DOHH2 (cell line): ENCODE data around the gene DOCK4.

ENCODE experiments used
- H3F3A ChIP-seq: fragments of 200-600 bp; sonication (generic), shearing (Covaris generic); 2 replicates; pipeline ENCODE4 v1.6.0; 2016; ENCODE audit warnings: antibody characterized with exemption, mild to moderate bottlenecking; ENCODE audit not compliant: control insufficient read depth, insufficient read depth
- H3K27ac ChIP-seq: fragments of 200-600 bp; sonication (generic); 2 replicates; pipeline ENCODE4 v1.5.1; 2014; ENCODE audit warnings: low read depth, mild to moderate bottlenecking, low read length, moderate library complexity
- H3K27me3 ChIP-seq: fragments of 200-600 bp; sonication (generic); 2 replicates; pipeline ENCODE4 v1.6.1; 2014; ENCODE audit warnings: mild to moderate bottlenecking, low read length, mixed read lengths; ENCODE audit not compliant: control insufficient read depth
- H3K36me3 ChIP-seq: fragments of 200-600 bp; sonication (generic); 2 replicates; pipeline ENCODE4 v1.6.1; 2014; ENCODE audit warnings: mild to moderate bottlenecking, low read length, moderate library complexity, mixed read lengths; ENCODE audit not compliant: control insufficient read depth
- H3K4me1 ChIP-seq: fragments of 200-600 bp; sonication (generic); 2 replicates; pipeline ENCODE4 v1.6.1; 2014; ENCODE audit warnings: mild to moderate bottlenecking, low read length, mixed read lengths; ENCODE audit not compliant: control insufficient read depth
- H3K4me2 ChIP-seq: fragments of 200-600 bp; sonication (generic); 2 replicates; pipeline ENCODE4 v1.6.0; 2014; ENCODE audit warnings: mild to moderate bottlenecking, low read length, moderate library complexity
- H3K4me3 ChIP-seq: fragments of 200-600 bp; sonication (generic); 2 replicates; pipeline ENCODE4 v1.5.1; 2014; ENCODE audit warnings: mild to moderate bottlenecking, low read length, mixed read lengths
- H3K79me2 ChIP-seq: fragments of 200-600 bp; sonication (generic); 2 replicates; pipeline ENCODE4 v1.6.1; 2014; ENCODE audit warnings: mild to moderate bottlenecking, low read length, mixed read lengths; ENCODE audit not compliant: control insufficient read depth
- H3K9me2 ChIP-seq: fragments of 200-600 bp; sonication (generic); replicated peaks from 2 replicates; pipeline ENCODE4 v1.6.1; 2014; ENCODE audit warnings: mild to moderate bottlenecking, low read length, mixed read lengths; ENCODE audit not compliant: control insufficient read depth
- H3K9me3 ChIP-seq: fragments of 200-600 bp; sonication (generic); 2 replicates; pipeline ENCODE4 v1.6.1; 2014; ENCODE audit warnings: antibody characterized with exemption, low read length, mixed read lengths; ENCODE audit not compliant: control insufficient read depth, insufficient read depth
- H4K20me1 ChIP-seq: fragments of 200-600 bp; sonication (generic); 2 replicates; pipeline ENCODE4 v1.6.0; 2014; ENCODE audit warnings: low read depth, mild to moderate bottlenecking, antibody characterized with exemption, low read length, moderate library complexity; ENCODE audit not compliant: control insufficient read depth, insufficient read depth
- EZH2phosphoT487 ChIP-seq: fragments of 200-600 bp; sonication (generic); IDR thresholded peaks from 2 replicates; pipeline ENCODE4 v1.6.1; 2017; ENCODE audit warnings: borderline replicate concordance, mild to moderate bottlenecking, antibody characterized with exemption, low read length, moderate library complexity, mixed read lengths
- TF ChIP-seq, protein P1 (sequence below): fragments of 200-600 bp; sonication (generic); IDR thresholded peaks from one replicate; pipeline ENCODE4 v1.5.1; 2014; ENCODE audit warnings: antibody characterized with exemption, mild to moderate bottlenecking, low read depth, low read length; ENCODE audit not compliant: poor library complexity, severe bottlenecking

DOCK4 gene

DNA sequence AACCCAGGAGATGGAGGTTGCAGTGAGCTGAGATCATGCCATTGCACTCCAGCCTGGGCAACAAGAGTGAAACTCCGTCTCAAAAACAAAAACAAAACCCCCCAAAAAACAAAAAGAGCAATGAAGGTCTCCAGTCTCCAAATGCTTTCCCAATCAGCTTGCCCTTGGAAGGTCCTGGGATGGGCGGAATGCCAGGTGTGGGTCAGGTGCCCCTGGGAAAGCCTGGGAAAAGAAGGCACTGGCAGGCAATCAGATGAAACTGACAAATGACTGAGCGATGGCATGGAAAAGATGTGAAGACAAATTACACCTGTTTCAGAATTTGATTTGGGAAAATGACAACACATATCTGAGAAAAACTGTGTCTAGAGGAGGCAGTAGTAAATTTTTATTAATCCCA, 433.5 kb downstream of the DOCK4 start:
- TF ChIP-seq, protein P1, sequence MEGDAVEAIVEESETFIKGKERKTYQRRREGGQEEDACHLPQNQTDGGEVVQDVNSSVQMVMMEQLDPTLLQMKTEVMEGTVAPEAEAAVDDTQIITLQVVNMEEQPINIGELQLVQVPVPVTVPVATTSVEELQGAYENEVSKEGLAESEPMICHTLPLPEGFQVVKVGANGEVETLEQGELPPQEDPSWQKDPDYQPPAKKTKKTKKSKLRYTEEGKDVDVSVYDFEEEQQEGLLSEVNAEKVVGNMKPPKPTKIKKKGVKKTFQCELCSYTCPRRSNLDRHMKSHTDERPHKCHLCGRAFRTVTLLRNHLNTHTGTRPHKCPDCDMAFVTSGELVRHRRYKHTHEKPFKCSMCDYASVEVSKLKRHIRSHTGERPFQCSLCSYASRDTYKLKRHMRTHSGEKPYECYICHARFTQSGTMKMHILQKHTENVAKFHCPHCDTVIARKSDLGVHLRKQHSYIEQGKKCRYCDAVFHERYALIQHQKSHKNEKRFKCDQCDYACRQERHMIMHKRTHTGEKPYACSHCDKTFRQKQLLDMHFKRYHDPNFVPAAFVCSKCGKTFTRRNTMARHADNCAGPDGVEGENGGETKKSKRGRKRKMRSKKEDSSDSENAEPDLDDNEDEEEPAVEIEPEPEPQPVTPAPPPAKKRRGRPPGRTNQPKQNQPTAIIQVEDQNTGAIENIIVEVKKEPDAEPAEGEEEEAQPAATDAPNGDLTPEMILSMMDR = no peak
- TF ChIP-seq EZH2phosphoT487 = no peak

DNA sequence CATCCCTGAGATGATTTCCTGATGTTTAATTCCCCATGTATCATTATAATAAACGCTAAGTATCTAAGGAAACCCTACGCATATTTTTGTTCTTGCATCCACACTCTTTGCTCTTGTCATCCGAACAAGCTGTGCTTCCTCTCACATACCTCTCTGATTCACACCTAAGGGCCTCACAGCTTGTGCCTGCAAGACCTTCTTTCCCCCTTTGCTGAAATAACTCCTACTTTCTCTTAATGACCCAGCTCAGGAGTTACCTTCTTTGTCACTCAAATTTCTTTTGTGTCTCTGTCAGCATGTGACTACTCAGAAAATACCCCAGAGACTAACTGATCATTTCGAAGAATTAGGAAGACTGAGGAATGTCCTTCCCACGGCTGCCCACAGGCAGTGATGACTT, 434.6 kb downstream of the DOCK4 start:
- no peaks in the 10 kb centered on the region for H3K4me1 ChIP-seq
- H3K4me2 ChIP-seq = no peak overlapping the region
- TF ChIP-seq, protein P1 = no peak
- TF ChIP-seq EZH2phosphoT487 = no peak
- H4K20me1 ChIP-seq = no peaks in the 10 kb centered on the region
- H3K9me3 ChIP-seq = no peaks in the 10 kb centered on the region
- H3K36me3 ChIP-seq = no peaks in the 10 kb centered on the region
- no peaks in the 10 kb centered on the region for H3F3A ChIP-seq
- no peak overlapping the region for H3K27ac ChIP-seq
- no peaks in the 10 kb centered on the region for H3K27me3 ChIP-seq
- H3K9me2 ChIP-seq = no peaks in the 10 kb centered on the region
- no peaks in the 10 kb centered on the region for H3K79me2 ChIP-seq
- no peak overlapping the region for H3K4me3 ChIP-seq

More for the DNA sequence above, 433.5 kb downstream of the DOCK4 start:
- Histone ChIP-seq H3K27me3 (no peaks in the 10 kb centered on the region), H3K4me3 (no peak overlapping the region), H3K9me2 (no peaks in the 10 kb centered on the region), H3K79me2 (no peaks in the 10 kb centered on the region), H3F3A (no peaks in the 10 kb centered on the region), H4K20me1 (no peaks in the 10 kb centered on the region), H3K9me3 (no peaks in the 10 kb centered on the region), H3K36me3 (no peaks in the 10 kb centered on the region), H3K4me2 (no peak overlapping the region), H3K27ac (no peak overlapping the region), H3K4me1 (no peaks in the 10 kb centered on the region)

DNA sequence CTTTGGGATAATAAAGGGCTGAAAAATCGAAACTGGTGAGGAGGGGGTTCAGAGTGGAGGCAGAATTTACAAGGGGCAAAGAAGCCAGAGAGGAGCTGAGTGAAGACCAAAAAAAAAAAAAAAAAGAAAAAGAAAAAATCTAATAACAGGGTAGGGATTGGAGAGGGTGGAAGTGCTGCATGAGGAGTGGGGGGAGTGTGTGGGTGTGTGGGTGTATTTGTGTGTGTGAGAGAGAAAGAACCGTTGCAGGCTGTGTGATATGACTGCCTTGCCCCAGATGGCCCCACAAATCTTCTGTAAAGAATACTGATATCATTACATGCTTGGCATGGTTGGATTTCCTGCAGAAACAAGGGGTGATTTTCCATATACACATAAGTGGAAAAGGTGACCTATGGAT, 436.1 kb downstream of the DOCK4 start:
- no peaks in the 10 kb centered on the region for H3K4me1 ChIP-seq
- no peak overlapping the region for H3K4me2 ChIP-seq
- no peaks in the 10 kb centered on the region for H3F3A ChIP-seq
- no peak overlapping the region for H3K4me3 ChIP-seq
- H3K27ac ChIP-seq = no peak overlapping the region
- H3K9me3 ChIP-seq = no peaks in the 10 kb centered on the region
- no peaks in the 10 kb centered on the region for H3K9me2 ChIP-seq
- no peaks in the 10 kb centered on the region for H3K79me2 ChIP-seq
- TF ChIP-seq, protein P1 = no peak
- no peak for TF ChIP-seq EZH2phosphoT487
- H3K36me3 ChIP-seq = no peaks in the 10 kb centered on the region
- peaks cover 7% of the 10 kb centered on the region; the same call in 1 of the 2 replicates for H3K27me3 ChIP-seq
- H4K20me1 ChIP-seq = no peaks in the 10 kb centered on the region
